PFSK-1 (cell line): ENCODE results near the gene OR52E6. TPM values are rescaled to one million over a fixed set of nuclear protein-coding genes. Genes with fewer than 3 reads are reported as not detected.

ENCODE experiments used
- FOXP2 ChIP-seq: optimal IDR thresholded peaks from 2 replicates; pipeline ENCODE3; 2011; ENCODE audit warnings: borderline replicate concordance, control low read depth, inconsistent platforms; ENCODE audit not compliant: insufficient read depth; ENCODE audit errors: extremely low read length, extremely low read depth
- POLR2AphosphoS5 ChIP-seq: IDR thresholded peaks from 2 replicates; pipeline ENCODE4 v1.6.1; 2012; ENCODE audit warnings: low read depth, mild to moderate bottlenecking, control low read depth, low read length, moderate library complexity
- REST ChIP-seq, 2 experiments: IDR thresholded peaks; 2 replicates each; pipeline versions ENCODE4 v1.6.1 to v1.8.0; 2011 to 2012; ENCODE audit warnings: low read depth in 2 of 2, low read length in 2 of 2, control low read depth in 1 of 2, inconsistent platforms in 1 of 2, mild to moderate bottlenecking in 1 of 2, moderate library complexity in 1 of 2; ENCODE audit not compliant: insufficient read depth in 1 of 2
- SIN3A ChIP-seq: IDR thresholded peaks from 2 replicates; pipeline ENCODE4 v1.6.1; 2012; ENCODE audit warnings: mild to moderate bottlenecking, low read length, moderate library complexity, borderline replicate concordance; ENCODE audit not compliant: insufficient read depth
- TAF1 ChIP-seq: IDR thresholded peaks from 2 replicates; pipeline ENCODE4 v1.6.1; 2012; ENCODE audit warnings: low read length, control low read depth, borderline replicate concordance; ENCODE audit not compliant: insufficient read depth
- polyA plus RNA-seq: library from polyadenylated mRNA; unstranded; fragments of >200 nt; gene quantifications from one replicate; pipeline ENCODE4 v1.2.1, GENCODE V29; 2012; ENCODE audit warnings: low read depth, missing spikeins; ENCODE audit not compliant: insufficient read length

OR52E6 gene
- not detected for polyA plus RNA-seq

GRCh38 chr11:5841797-5842196 is at the start of gene OR52E6:
Gene OR52E6, minus strand, starts transcription at chr11:5841897. Its CDS starts 0 bp downstream, at chr11:5841897.
- TF ChIP-seq REST (IDR thresholded peaks at IDR 0.05; ENCODE audit: insufficient read depth in 1 of 2, low read depth in 2 of 2, low read length in 2 of 2): no peak
- no peak for TF ChIP-seq SIN3A
- TF ChIP-seq POLR2AphosphoS5: no peak
- TF ChIP-seq FOXP2: no peak
- no peak for TF ChIP-seq TAF1

GRCh38 chr11:5891216-5891800 is 49.6 kb upstream of the OR52E6 start:
- no peak for TF ChIP-seq TAF1
- no peak for TF ChIP-seq SIN3A
- TF ChIP-seq REST (IDR thresholded peaks at IDR 0.05; ENCODE audit: insufficient read depth in 1 of 2, low read depth in 2 of 2, low read length in 2 of 2): no peak
- no peak for TF ChIP-seq FOXP2
- no peak for TF ChIP-seq POLR2AphosphoS5

- TF ChIP-seq TAF1: no peak
- no peak for TF ChIP-seq FOXP2
- no peak for TF ChIP-seq REST (IDR thresholded peaks at IDR 0.05; ENCODE audit: insufficient read depth in 1 of 2, low read depth in 2 of 2, low read length in 2 of 2)
- TF ChIP-seq SIN3A: no peak
- no peak for TF ChIP-seq POLR2AphosphoS5
Measured at GRCh38 chr11:5887661-5888060, 46.0 kb upstream of the OR52E6 start.

GRCh38 chr11:5887172-5887571 is 45.5 kb upstream of the OR52E6 start:
- TF ChIP-seq REST (IDR thresholded peaks at IDR 0.05; ENCODE audit: insufficient read depth in 1 of 2, low read depth in 2 of 2, low read length in 2 of 2) (no peak), SIN3A (no peak), TAF1 (no peak), FOXP2 (no peak), POLR2AphosphoS5 (no peak)

- TF ChIP-seq SIN3A (no peak), FOXP2 (no peak), REST (IDR thresholded peaks at IDR 0.05; ENCODE audit: insufficient read depth in 1 of 2, low read depth in 2 of 2, low read length in 2 of 2) (no peak), POLR2AphosphoS5 (no peak), TAF1 (no peak)
Measured at GRCh38 chr11:5881756-5882155, 40.1 kb upstream of the OR52E6 start.
